ENCODE results near the gene PARP15.

- TF ChIP-seq CTCF (IDR thresholded peaks at IDR 0.05; ENCODE audit: low read depth, low read length) (no peak), POLR2A (IDR thresholded peaks at IDR 0.05; ENCODE audit: extremely low read depth, insufficient read length) (no peak)
These were observed 14.3 kb upstream of the PARP15 start for GRCh38 chr3:122562923-122563716.
